A673 (cell line): ENCODE results near the gene SPATA13. TPM values are rescaled to one million over a fixed set of nuclear protein-coding genes. Genes with fewer than 3 reads are reported as not detected.
"Not testable (repeated sequence)": the region's sequence is repeated elsewhere in the genome, so short reads cannot be mapped to it uniquely, and the experiment has no call there.

ENCODE experiments used
- BruUV-seq: library from RNA; stranded (reverse); fragments of 400-500 nt; replicated peaks from 2 replicates; lab custom pipeline; 2021; lab: Mats Ljungman, UMichigan
- CTCF ChIA-PET: fragments of 300-600 bp; sonication (Branson Sonifier 250); formaldehyde crosslinking; loops from one replicate; lab custom pipeline; 2022; ENCODE audit warnings: antibody characterized with exemption; lab: Charles Lee
- POLR2A ChIA-PET: fragments of 300-600 bp; sonication (Branson Sonifier 250); formaldehyde crosslinking; loops from one replicate; lab custom pipeline; 2022; ENCODE audit warnings: antibody characterized with exemption; ENCODE audit not compliant: low non-redundant PET; lab: Charles Lee
- DNase-seq: peaks from one replicate; pipeline ENCODE4 v3.0.0-alpha.2; 2015; ENCODE audit warnings: low spot score
- H3K27ac ChIP-seq: fragments of 200-600 bp; sonication (generic); 2 replicates; pipeline ENCODE4 v1.5.1; 2016; ENCODE audit warnings: mixed run types, low read depth, mild to moderate bottlenecking, mixed read lengths, antibody characterized with exemption, low read length; ENCODE audit not compliant: poor library complexity, severe bottlenecking
- H3K27me3 ChIP-seq: fragments of 200-600 bp; sonication (generic); replicated peaks from 2 replicates; pipeline ENCODE4 v1.6.1; 2017; ENCODE audit warnings: mixed run types, low read depth, mild to moderate bottlenecking, mixed read lengths, antibody characterized with exemption, low read length; ENCODE audit not compliant: insufficient read depth, poor library complexity
- H3K36me3 ChIP-seq: fragments of 200-600 bp; sonication (generic); 2 replicates; pipeline ENCODE4 v1.6.1; 2016; ENCODE audit warnings: mixed run types, mild to moderate bottlenecking, mixed read lengths, antibody characterized with exemption, low read length; ENCODE audit not compliant: insufficient read depth, poor library complexity, severe bottlenecking
- H3K4me1 ChIP-seq: fragments of 200-600 bp; sonication (generic); 2 replicates; pipeline ENCODE4 v1.6.1; 2017; ENCODE audit warnings: mixed run types, mild to moderate bottlenecking, mixed read lengths, antibody characterized with exemption, low read length; ENCODE audit not compliant: insufficient read depth, poor library complexity, severe bottlenecking
- H3K4me3 ChIP-seq: fragments of 200-600 bp; sonication (generic); 2 replicates; pipeline ENCODE4 v1.5.1; 2016; ENCODE audit warnings: low read depth, mixed run types, mild to moderate bottlenecking, mixed read lengths, low read length; ENCODE audit not compliant: poor library complexity, severe bottlenecking
- H3K9me3 ChIP-seq: fragments of 200-600 bp; sonication (generic); 2 replicates; pipeline ENCODE4 v1.6.1; 2016; ENCODE audit warnings: mixed run types, low read depth, mild to moderate bottlenecking, mixed read lengths, antibody characterized with exemption, low read length; ENCODE audit not compliant: poor library complexity, severe bottlenecking
- EZH2 ChIP-seq: fragments of 200-600 bp; sonication (generic); IDR thresholded peaks from 2 replicates; pipeline ENCODE4 v1.6.1; 2017; ENCODE audit warnings: borderline replicate concordance, low read depth, mild to moderate bottlenecking, mixed read lengths, antibody characterized with exemption, low read length; ENCODE audit not compliant: poor library complexity, severe bottlenecking
- intact Hi-C: fragments of 100-400 bp; cut with micrococcal nuclease; formaldehyde crosslinking; loops from one replicate; pipeline ENCODE4 v1.10.0; 2022; ENCODE audit not compliant: unreplicated experiment
- total RNA-seq: library from RNA; stranded (reverse); gene quantifications from 2 replicates; pipeline ENCODE4 v1.2.3, GENCODE V29; 2021
- TF ChIP-seq, protein P1 (sequence below): fragments of 300-800, 200-600 bp; sonication (generic); conservative IDR thresholded peaks from 2 replicates; pipeline ENCODE4 v1.5.1; 2017; ENCODE audit warnings: low read depth, mild to moderate bottlenecking, antibody characterized with exemption, low read length, moderate library complexity, mixed read lengths

The SPATA13 gene
- total RNA-seq, 1 experiment from 2014 or later = 58.2 TPM

DNA sequence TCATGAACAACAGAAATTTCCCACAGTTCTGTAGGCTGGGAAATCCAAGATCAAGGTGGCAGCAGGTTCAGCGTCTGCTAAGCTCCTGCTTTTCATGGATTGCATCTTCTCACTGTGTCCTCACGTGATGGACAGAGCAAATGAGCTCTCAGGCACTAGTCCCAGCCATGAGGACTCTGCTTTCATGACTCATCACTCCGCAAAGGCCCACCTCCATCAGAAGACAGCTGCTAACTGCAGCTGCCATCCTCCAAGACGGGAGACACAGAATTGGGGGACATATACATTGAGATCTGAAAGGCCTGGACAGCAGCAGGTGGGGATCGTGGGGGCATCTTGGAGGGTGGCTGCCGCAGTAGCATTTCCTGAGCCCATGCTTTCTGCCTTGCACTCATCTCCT lies 44.4 kb upstream of the SPATA13 start:
- Histone ChIP-seq H3K27ac (no peak overlapping the region), H3K27me3 (no peaks in the 10 kb centered on the region), H3K4me1 (no peaks in the 10 kb centered on the region), H3K36me3 (no peaks in the 10 kb centered on the region), H3K4me3 (no peak overlapping the region), H3K9me3 (no peaks in the 10 kb centered on the region)
- intact Hi-C loops = no loop called here
- no TSS peak for BruUV-seq
- no peak for DNase-seq
- TF ChIP-seq, protein P1, sequence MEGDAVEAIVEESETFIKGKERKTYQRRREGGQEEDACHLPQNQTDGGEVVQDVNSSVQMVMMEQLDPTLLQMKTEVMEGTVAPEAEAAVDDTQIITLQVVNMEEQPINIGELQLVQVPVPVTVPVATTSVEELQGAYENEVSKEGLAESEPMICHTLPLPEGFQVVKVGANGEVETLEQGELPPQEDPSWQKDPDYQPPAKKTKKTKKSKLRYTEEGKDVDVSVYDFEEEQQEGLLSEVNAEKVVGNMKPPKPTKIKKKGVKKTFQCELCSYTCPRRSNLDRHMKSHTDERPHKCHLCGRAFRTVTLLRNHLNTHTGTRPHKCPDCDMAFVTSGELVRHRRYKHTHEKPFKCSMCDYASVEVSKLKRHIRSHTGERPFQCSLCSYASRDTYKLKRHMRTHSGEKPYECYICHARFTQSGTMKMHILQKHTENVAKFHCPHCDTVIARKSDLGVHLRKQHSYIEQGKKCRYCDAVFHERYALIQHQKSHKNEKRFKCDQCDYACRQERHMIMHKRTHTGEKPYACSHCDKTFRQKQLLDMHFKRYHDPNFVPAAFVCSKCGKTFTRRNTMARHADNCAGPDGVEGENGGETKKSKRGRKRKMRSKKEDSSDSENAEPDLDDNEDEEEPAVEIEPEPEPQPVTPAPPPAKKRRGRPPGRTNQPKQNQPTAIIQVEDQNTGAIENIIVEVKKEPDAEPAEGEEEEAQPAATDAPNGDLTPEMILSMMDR = no peak
- TF ChIP-seq EZH2 = no peak
- ChIA-PET POLR2A (no interaction called here), CTCF (no interaction called here)

DNA sequence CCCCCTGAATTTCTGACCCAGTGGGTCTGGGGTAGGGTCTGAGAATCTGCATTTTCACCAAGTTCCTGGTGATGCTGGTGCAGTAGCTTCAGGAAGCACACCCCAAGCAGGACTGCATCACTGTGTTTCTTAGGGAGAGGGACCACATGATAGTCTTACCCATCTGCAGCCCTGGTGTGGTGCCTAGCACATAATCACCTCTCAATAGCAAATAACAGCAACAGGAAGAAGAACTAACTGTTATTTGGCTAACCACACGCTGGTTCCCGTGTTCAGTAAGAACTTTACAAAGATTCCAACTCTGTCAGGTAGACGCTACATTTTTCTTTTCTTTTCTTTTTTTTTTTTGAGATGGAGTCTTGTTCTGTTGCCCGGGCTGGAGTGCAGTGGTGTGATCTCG lies 41.9 kb upstream of the SPATA13 start:
- Histone ChIP-seq H3K9me3 (no peaks in the 10 kb centered on the region), H3K27ac (no peak overlapping the region), H3K4me3 (no peak overlapping the region), H3K36me3 (no peaks in the 10 kb centered on the region), H3K4me1 (no peaks in the 10 kb centered on the region), H3K27me3 (no peaks in the 10 kb centered on the region)
- no peak for TF ChIP-seq EZH2
- TF ChIP-seq, protein P1 = no peak
- intact Hi-C loops = no loop called here
- ChIA-PET POLR2A (no interaction called here), CTCF (no interaction called here)
- BruUV-seq = no TSS peak
- DNase-seq = no peak

DNA sequence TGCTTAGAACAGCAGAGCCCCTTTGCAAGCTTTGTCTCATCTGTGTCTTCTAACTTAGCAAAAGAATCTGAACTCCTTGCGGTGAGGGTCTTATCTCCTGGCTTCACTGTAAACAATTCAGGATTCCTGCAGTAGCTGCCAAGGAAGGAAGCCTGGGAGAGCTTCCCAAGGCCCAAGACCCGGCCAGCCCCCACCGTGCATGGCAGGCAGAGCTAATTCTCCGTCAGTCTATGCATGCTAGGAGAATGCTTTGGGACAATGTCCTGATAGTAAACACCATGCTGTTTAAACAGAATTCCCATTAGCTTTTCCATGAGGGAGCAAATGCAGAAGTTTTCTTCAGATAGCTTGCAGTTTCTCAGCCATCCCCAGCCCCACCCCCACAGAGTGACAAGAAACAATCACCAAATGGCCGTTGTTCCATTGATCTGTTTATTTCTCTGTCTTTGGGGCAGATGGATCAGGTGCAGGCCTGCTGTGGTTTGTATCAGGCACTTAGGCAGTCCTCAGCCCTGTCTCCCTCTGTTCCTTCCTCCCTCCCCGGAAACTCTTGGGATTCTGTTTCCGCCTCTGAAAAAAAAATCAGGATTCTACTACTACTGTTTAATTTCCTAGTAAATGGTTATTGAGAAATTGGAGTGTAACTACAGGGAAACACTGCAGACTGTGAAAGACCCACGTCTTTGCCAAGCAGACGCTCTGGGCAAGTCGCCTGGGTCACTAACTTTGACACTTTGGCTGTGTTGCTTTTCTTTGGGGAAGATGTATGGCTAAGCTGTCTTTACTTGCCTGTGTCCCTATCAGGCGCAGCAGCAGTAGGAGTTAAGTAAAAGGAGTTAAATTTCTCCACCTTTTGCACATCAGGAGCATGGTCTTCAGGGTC lies 40.7 kb upstream of the SPATA13 start:
- POLR2A ChIA-PET = no interaction called here
- BruUV-seq = no TSS peak
- CTCF ChIA-PET = no interaction called here

DNA sequence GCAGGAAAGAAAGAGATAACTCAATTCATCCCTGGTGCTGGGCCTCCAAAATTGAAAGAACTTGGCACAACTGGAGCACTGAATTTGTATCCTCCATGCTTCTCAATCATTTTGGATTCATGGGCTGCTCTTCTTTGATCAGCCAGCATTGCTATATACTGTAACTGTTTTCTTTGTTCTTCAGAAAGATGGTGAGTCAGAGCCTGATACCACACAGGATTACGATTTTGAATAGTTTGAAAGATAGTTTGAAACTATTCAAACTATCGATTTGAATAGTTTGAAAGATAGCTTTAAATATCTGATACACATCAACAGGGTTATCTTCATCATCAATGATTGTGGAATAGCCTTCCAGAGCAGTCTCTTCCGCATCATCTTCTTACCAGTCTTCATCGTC lies 38.5 kb upstream of the SPATA13 start:
- not testable (repeated sequence) for DNase-seq

More for the DNA sequence above, 40.7 kb upstream of the SPATA13 start:
- no peaks in the 10 kb centered on the region for H3K9me3 ChIP-seq
- H3K4me1 ChIP-seq = no peaks in the 10 kb centered on the region
- no peaks in the 10 kb centered on the region for H3K27me3 ChIP-seq
- no peak overlapping the region for H3K4me3 ChIP-seq
- TF ChIP-seq EZH2 = no peak
- TF ChIP-seq, protein P1 = no peak
- no peak for DNase-seq
- intact Hi-C loops = no loop called here
- H3K27ac ChIP-seq = no peak overlapping the region
- H3K36me3 ChIP-seq = no peaks in the 10 kb centered on the region

More for the DNA sequence above, 38.5 kb upstream of the SPATA13 start:
- BruUV-seq, intact Hi-C loops, H3K27me3 ChIP-seq, H3K4me1 ChIP-seq, H3K36me3 ChIP-seq, H3K4me3 ChIP-seq, H3K27ac ChIP-seq, CTCF ChIA-PET, POLR2A ChIA-PET, H3K9me3 ChIP-seq: not testable (repeated sequence)
